Stomach (tissue), 9 donors: ENCODE data around the gene CCDC136. TPM values are rescaled to one million over a fixed set of nuclear protein-coding genes. Genes with fewer than 3 reads are reported as not detected.
A peak's percentile ranks its signal among the peaks of the same experiment; 100 is the strongest.

Experiments used
- DNase-seq, 2 donors: peaks; one replicate each; pipeline versions ENCODE4 v3.0.0 to v3.0.0-alpha.2; 2013 to 2019
- H3K27ac ChIP-seq, 5 donors: fragments of 200-600 bp in 4 of 5; sonication (generic) in 4 of 5; one replicate each; pipeline ENCODE4 v1.5.1; 2013 to 2019; ENCODE audit warnings: mild to moderate bottlenecking in 1 of 5, moderate library complexity in 1 of 5
- H3K27me3 ChIP-seq, 3 donors: fragments of 200-600 bp; sonication (generic); one replicate each; pipeline ENCODE4 v1.5.1; 2017 to 2019; ENCODE audit warnings: mixed run types in 1 of 3
- H3K36me3 ChIP-seq, 4 donors: fragments of 200-600 bp; sonication (generic); 1 replicate in 3 of 4; 2 replicates in 1 of 4; pipeline ENCODE4 v1.5.1; 2016 to 2019
- H3K4me1 ChIP-seq, 4 donors: fragments of 200-600 bp; sonication (generic); one replicate each; pipeline ENCODE4 v1.5.1; 2016 to 2019
- H3K4me3 ChIP-seq, 4 donors: fragments of 200-600 bp; sonication (generic) in 3 of 4; one replicate each; pipeline ENCODE4 v1.5.1; 2016 to 2019; ENCODE audit warnings: mild to moderate bottlenecking in 1 of 4
- H3K9me3 ChIP-seq, 4 donors: fragments of 200-600 bp; sonication (generic); one replicate each; pipeline ENCODE4 v1.5.1; 2016 to 2019
- CTCF ChIP-seq, 7 experiments: fragments of 450-650 bp in 4 of 7; fragments of 200-600 bp in 3 of 7; sonication (generic) in 3 of 7; IDR thresholded peaks; one replicate each; pipeline ENCODE4 v1.5.1; 2016 to 2019; ENCODE audit warnings: antibody characterized with exemption in 7 of 7, control low read depth in 2 of 7, mild to moderate bottlenecking in 1 of 7
- EP300 ChIP-seq: sonication (generic); formaldehyde crosslinking; IDR thresholded peaks from one replicate; pipeline ENCODE4 v1.6.1; 2017; ENCODE audit warnings: antibody characterized with exemption
- POLR2A ChIP-seq, 4 donors: fragments of 450-650 bp; IDR thresholded peaks; one replicate each; pipeline ENCODE4 v1.6.1; 2016; ENCODE audit warnings: antibody characterized with exemption in 4 of 4, control low read depth in 2 of 4, mild to moderate bottlenecking in 1 of 4, moderate library complexity in 1 of 4
- POLR2AphosphoS5 ChIP-seq, 3 donors: sonication (generic); formaldehyde crosslinking; IDR thresholded peaks; one replicate each; pipeline ENCODE4 v1.6.1; 2016; ENCODE audit warnings: antibody characterized with exemption in 3 of 3
- WGBS, 5 donors: extraction: QIAGEN DNeasy Blood & Tissue Kit in 3 of 5; methylation state at CpG; one replicate each; pipeline versions ENCODE4 v1.1.5 to v1.1.7; 2013 to 2018; 5-methylcytosine and 5-hydroxymethylcytosine counted together
- intact Hi-C: fragments of 100-400 bp; cut with DNase I; formaldehyde crosslinking; loops from one replicate; pipeline ENCODE4 v1.15.1; 2023; ENCODE audit warnings: low total_unique reads
- polyA plus RNA-seq, 3 donors: library from polyadenylated mRNA; stranded (reverse); fragments of 200-250 nt; gene quantifications; one replicate each; pipeline ENCODE4 v1.2.3, GENCODE V29; 2013
- total RNA-seq, 5 donors: library from RNA; depleted of rRNA; stranded (reverse); fragments of >200 nt; gene quantifications; one replicate each; pipeline versions ENCODE4 v1.1.0 to v1.2.3, GENCODE V29; 2014 to 2016
- donor health status: healthy with polysubstance abuse.
- donor health status: Bipolar disorder and iron deficiency.
- donor health status: healthy.

The CCDC136 gene
- total and polyA plus RNA-seq, 8 donors = 2.3 to 36.8 (median 5.4) TPM

- no peak for TF ChIP-seq EP300
- no peak for TF ChIP-seq POLR2AphosphoS5 (IDR thresholded peaks at IDR 0.05)
- TF ChIP-seq CTCF (IDR thresholded peaks at IDR 0.05) = no peak
- Histone ChIP-seq H3K36me3 (peaks cover 0 to 8% (median 0%) of the 10 kb centered on the region in 4 donors), H3K4me3 (no peak overlapping the region), H3K9me3 (no peaks in the 10 kb centered on the region), H3K27me3 (peaks cover 0 to 12% (median 0%) of the 10 kb centered on the region in 3 donors), H3K4me1 (peaks cover 14 to 30% (median 22%) of the 10 kb centered on the region in 4 donors), H3K27ac (no peak overlapping the region)
- intact Hi-C loops = no loop called here
- peak in 1 of 2 donors; percentile 37 for DNase-seq
- 61 to 81% (median 67%) methylated on average over 3 of the region's 3 CpGs for WGBS, 5 donors
Measured at GRCh38 chr7:128794020-128794419, 2.3 kb downstream of the CCDC136 start.

- TF ChIP-seq EP300 (no peak), POLR2AphosphoS5 (IDR thresholded peaks at IDR 0.05) (no peak)
- H3K4me3 ChIP-seq = no peak overlapping the region
- H3K9me3 ChIP-seq = no peaks in the 10 kb centered on the region
- 91 to 95% (median 92%) methylated on average over 6 to 8 of the region's 8 CpGs for WGBS, 5 donors
- peaks cover 0 to 8% (median 0%) of the 10 kb centered on the region in 4 donors for H3K36me3 ChIP-seq
- H3K27ac ChIP-seq = no peak overlapping the region
- intact Hi-C loops = no loop called here
- H3K27me3 ChIP-seq = peaks cover 0 to 12% (median 0%) of the 10 kb centered on the region in 3 donors
- H3K4me1 ChIP-seq = peaks cover 14 to 30% (median 22%) of the 10 kb centered on the region in 4 donors
- DNase-seq = no peak
Measured at GRCh38 chr7:128794436-128794835, 2.7 kb downstream of the CCDC136 start.

GRCh38 chr7:128795129-128795528, 3.4 kb downstream of the CCDC136 start:
- Histone ChIP-seq H3K4me3 (no peak overlapping the region), H3K27ac (no peak overlapping the region), H3K36me3 (peaks cover 0 to 8% (median 0%) of the 10 kb centered on the region in 4 donors), H3K27me3 (peaks cover 0 to 12% (median 0%) of the 10 kb centered on the region in 3 donors), H3K4me1 (peaks cover 14 to 27% (median 20%) of the 10 kb centered on the region in 4 donors), H3K9me3 (no peaks in the 10 kb centered on the region)
- 89 to 95% (median 94%) methylated on average over 4 of the region's 4 CpGs for WGBS, 5 donors
- intact Hi-C loops = no loop called here
- no peak for TF ChIP-seq EP300
- TF ChIP-seq CTCF (IDR thresholded peaks at IDR 0.05) = no peak
- TF ChIP-seq POLR2AphosphoS5 (IDR thresholded peaks at IDR 0.05) = no peak
- TF ChIP-seq POLR2A (IDR thresholded peaks at IDR 0.05) = no peak
- no peak for DNase-seq

GRCh38 chr7:128796327-128796726, 4.6 kb downstream of the CCDC136 start:
- Histone ChIP-seq H3K36me3 (peaks cover 0 to 8% (median 2%) of the 10 kb centered on the region in 4 donors), H3K4me1 (peaks cover 14 to 18% (median 16%) of the 10 kb centered on the region in 4 donors), H3K27me3 (no peaks in the 10 kb centered on the region), H3K4me3 (no peak overlapping the region), H3K27ac (no peak overlapping the region), H3K9me3 (no peaks in the 10 kb centered on the region)
- TF ChIP-seq POLR2AphosphoS5 (IDR thresholded peaks at IDR 0.05) (no peak), CTCF (IDR thresholded peaks at IDR 0.05) (no peak), EP300 (no peak), POLR2A (IDR thresholded peaks at IDR 0.05) (no peak)
- WGBS, 5 donors = 67 to 87% (median 75%) methylated on average over 5 of the region's 5 CpGs
- peak in 1 of 2 donors; percentile 40 for DNase-seq
- intact Hi-C loops = no loop called here

GRCh38 chr7:128799451-128799850, 7.7 kb downstream of the CCDC136 start:
- intact Hi-C loops = no loop called here
- WGBS, 5 donors = 78 to 94% (median 88%) methylated on average over 2 of the region's 2 CpGs
- Histone ChIP-seq H3K27me3 (no peaks in the 10 kb centered on the region), H3K4me1 (no peaks in the 10 kb centered on the region), H3K9me3 (no peaks in the 10 kb centered on the region), H3K4me3 (no peak overlapping the region), H3K27ac (no peak overlapping the region), H3K36me3 (peaks cover 0 to 10% (median 3%) of the 10 kb centered on the region in 4 donors)
- DNase-seq = no peak
- no peak for TF ChIP-seq EP300
- TF ChIP-seq POLR2A (IDR thresholded peaks at IDR 0.05) = no peak
- TF ChIP-seq CTCF (IDR thresholded peaks at IDR 0.05) = no peak
- no peak for TF ChIP-seq POLR2AphosphoS5 (IDR thresholded peaks at IDR 0.05)
